HG03175 (cell line): ENCODE results near the gene RRP36.
"Not testable (repeated sequence)": the region's sequence is repeated elsewhere in the genome, so short reads cannot be mapped to it uniquely, and the experiment has no call there.

Experiments used
- ATAC-seq: cut with Tn5 transposase; IDR thresholded peaks from one replicate; pipeline ENCODE4 v1.9.1; 2021; ENCODE audit warnings: mild to moderate bottlenecking, moderate library complexity; ENCODE audit not compliant: unreplicated experiment

The RRP36 gene

GRCh38 chr6:43036712-43037111, 15.3 kb downstream of the RRP36 start:
- ATAC-seq: no peak

- ATAC-seq: no peak
Measured at GRCh38 chr6:43037197-43037596, 15.8 kb downstream of the RRP36 start.

- ATAC-seq: no peak
Measured at GRCh38 chr6:43037706-43038105, 16.3 kb downstream of the RRP36 start.

- ATAC-seq: no peak
Measured at GRCh38 chr6:43038727-43039126, 17.3 kb downstream of the RRP36 start.

GRCh38 chr6:43040542-43041257, 19.3 kb downstream of the RRP36 start:
- ATAC-seq: no peak

- ATAC-seq: not testable (repeated sequence)
Measured at GRCh38 chr6:43041475-43041874, 20.1 kb downstream of the RRP36 start.

- ATAC-seq: no peak
Measured at GRCh38 chr6:43043310-43043709, 21.9 kb downstream of the RRP36 start.

- ATAC-seq: no peak
Measured at GRCh38 chr6:43045371-43045930, 24.0 kb downstream of the RRP36 start.

GRCh38 chr6:43047998-43048397, 26.6 kb downstream of the RRP36 start:
- no peak for ATAC-seq

GRCh38 chr6:43050981-43051380, 29.6 kb downstream of the RRP36 start:
- ATAC-seq: no peak

- ATAC-seq: no peak
Measured at GRCh38 chr6:43052225-43052841, 30.9 kb downstream of the RRP36 start.

- ATAC-seq: no peak
Measured at GRCh38 chr6:43052842-43053544, 31.6 kb downstream of the RRP36 start.

- ATAC-seq: peak; percentile 90
Measured at GRCh38 chr6:43053545-43054205, 32.3 kb downstream of the RRP36 start, which contains the start of gene CUL7. Gene CUL7 (minus strand): TSS chr6:43053851. CDS start chr6:43052788, 1,063 bp downstream.

- no peak for ATAC-seq
Measured at GRCh38 chr6:43054206-43054943, 33.0 kb downstream of the RRP36 start.

GRCh38 chr6:43055966-43056365, 34.5 kb downstream of the RRP36 start:
- ATAC-seq: no peak

- ATAC-seq: no peak
Measured at GRCh38 chr6:43058531-43058930, 37.1 kb downstream of the RRP36 start.

GRCh38 chr6:43059168-43060033, 38.0 kb downstream of the RRP36 start, which contains the start of the genes KLC4 and MRPL2:
Gene KLC4 (plus strand): TSS chr6:43059631. CDS start chr6:43061336, 1,705 bp downstream.
Gene MRPL2 (minus strand): TSS chr6:43059434. CDS start chr6:43059381, 53 bp downstream.
- peak; percentile 90 for ATAC-seq

GRCh38 chr6:43060034-43060754, 38.8 kb downstream of the RRP36 start:
- ATAC-seq: no peak
